Measurements from ENCODE around the gene IFIT1B.
A peak's percentile ranks its signal among the peaks of the same experiment; 100 is the strongest.
"Not testable (repeated sequence)": the region's sequence is repeated elsewhere in the genome, so short reads cannot be mapped to it uniquely, and the experiment has no call there.

IFIT1B gene, protein sequence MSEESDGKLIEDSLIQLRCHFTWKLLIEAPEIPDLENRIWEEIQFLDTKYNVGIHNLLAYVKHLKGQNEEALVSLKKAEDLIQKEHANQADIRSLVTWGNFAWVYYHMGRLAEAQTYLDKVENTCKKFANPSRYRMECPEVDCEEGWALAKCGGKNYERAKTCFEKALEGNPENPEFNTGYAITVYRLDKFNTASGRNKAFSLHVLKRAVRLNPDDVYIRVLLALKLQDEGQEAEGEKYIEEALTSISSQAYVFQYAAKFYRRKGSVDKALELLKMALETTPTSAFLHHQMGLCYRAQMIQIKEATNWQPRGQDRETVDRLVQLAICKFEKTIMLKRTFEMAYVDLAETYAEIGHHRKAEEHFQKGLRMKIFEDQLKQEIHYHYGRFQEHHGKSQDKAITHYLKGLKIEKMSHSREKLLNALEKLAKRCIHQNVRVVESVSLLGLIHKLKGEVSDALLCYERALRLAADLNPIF

DNA sequence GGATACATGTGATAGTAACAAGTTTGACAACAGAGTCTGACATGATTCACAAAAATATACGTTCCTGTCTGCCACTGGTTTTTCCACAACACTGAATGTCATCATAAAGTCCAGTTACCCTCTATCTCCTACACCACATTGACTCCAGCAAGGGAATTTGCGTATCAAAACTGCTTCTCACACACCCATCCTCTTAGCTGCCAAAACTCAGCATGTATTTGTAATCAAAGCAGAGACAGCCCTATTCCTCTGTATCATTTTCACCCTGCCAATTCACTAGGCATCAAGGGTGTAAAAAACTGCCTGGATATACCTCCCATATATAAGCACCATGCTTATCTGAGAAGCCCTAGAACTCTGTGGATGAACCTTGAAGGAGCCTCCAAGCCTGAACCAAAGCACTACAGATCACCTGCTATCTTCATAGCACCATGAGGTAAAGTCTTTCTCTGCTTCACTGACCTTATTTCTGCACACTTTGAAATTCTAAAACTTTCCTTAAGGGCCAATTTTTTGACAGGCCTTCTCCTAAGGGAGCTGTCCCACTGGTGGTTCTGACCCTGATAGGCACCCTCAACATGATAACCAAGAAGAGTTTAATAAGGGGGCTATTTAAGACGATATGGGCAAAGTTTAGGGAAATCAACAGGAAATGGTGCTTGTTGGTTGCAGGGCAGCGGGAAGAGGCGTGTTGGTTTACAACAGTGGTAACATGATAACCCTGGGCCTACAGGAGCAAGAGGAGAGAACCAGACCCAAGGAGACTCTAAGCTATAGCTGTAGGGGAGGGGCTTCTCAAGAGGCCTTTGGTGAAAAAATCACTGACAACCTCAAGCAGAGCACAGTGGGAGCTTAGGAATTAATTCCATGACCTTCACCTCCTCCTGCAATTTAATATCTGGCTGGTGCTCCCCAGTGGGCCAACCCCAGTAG, at the start of gene IFIT1B:
Gene IFIT1B, plus strand, starts transcription at position 352 of the 933 bp plus-strand sequence. Its CDS starts 80 bp downstream, at position 432.
- DNase-seq, result no peak

DNA sequence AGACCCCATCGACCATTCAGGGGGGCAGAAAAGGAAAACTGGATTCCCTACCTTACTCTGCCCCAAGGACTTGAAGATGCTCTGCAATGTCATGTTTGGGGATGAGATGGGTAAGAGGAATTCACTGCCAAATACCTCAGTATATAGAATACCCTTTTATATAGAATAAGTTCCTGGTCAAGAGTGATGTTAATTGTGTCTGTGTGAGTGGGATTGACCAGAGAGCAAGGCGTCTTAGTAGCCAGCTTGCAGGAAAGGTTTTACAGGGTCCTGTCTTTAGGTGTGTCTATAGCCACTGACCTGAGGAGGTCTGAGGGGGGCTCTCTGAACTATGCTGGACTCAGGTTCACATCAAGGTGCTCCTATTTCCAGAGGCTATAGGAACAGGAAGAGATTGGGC, 48.7 kb upstream of the IFIT1B start:
- DNase-seq, result no peak

DNA sequence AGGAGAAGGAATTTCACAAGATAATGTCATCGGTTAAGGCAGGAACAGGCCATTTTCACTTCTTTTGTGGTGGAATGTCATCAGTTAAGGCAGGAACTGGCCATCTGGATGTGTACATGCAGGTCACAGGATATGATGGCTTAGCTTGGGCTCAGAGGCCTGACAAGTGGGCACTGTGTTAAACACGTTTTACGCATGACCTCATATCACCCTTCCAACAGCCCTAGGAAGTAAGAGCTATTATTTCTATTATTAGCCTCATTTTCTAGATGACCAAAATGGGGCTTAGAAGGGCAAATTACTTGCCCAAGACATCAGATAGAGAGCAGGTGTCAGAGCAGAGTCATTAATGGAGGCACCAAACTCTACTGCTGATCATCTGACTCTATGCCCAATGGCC, 47.8 kb upstream of the IFIT1B start:
- not testable (repeated sequence) for DNase-seq

DNA sequence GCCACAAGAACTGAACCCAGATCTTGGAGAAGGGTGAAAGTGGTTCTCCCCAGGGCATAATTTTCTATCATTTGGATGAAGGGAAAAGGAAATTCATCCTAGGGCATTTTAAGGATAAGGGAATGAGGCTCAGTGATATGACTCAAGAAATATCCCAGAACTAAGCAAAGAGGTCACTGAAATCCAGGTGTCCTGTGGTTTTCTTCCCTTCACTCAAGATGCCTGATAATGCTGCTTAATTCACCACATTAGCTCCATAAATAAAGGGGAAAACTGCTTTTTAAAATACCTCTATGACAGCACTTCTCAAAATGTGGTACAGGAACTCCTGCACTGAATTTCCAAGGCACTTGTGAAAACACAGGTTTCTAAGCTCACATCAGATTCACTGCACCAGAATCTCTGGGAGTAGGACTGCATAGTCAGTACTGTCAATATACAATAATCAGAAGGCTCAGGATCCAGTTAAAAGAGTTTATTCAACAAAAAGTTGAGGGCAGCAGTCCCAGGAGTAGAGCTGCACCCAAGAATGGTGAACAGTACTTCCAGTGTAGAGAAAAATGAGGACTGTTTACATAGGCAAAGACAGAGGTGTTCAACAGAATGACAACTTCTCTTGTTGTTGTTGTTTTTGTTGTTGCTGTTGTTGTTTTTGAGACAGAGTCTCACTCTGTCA, 47.2 kb upstream of the IFIT1B start:
- DNase-seq, result no peak

DNA sequence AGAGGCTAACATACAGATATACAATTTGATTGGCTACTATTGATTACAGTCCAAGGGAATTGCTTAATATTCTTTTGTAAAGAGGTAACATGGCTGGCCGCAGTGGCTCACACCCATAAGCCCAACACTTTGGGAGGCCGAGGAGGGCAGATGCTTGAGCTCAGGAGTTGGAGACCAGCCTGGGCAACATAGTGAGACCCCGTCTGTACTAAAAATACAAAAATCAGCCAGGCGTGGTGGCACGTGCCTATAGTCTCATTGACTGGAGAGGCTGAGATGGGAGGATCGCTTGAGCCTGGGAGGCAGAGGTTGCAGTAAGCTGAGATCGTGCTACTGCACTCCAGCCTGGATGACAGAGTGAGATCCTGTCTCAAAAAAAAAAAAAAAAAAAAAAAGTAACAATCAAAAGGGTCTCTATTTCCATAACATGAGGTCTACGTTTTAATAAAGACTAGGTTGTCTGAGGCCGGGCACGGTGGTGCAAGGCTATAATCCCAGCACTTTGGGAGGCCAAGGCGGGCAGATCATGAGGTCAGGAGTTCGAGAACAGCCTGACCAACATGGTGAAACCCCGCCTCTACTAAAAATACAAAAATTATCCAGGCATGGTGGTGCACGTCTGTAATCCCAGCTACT, 46.3 kb upstream of the IFIT1B start:
- DNase-seq, result not testable (repeated sequence)

DNA sequence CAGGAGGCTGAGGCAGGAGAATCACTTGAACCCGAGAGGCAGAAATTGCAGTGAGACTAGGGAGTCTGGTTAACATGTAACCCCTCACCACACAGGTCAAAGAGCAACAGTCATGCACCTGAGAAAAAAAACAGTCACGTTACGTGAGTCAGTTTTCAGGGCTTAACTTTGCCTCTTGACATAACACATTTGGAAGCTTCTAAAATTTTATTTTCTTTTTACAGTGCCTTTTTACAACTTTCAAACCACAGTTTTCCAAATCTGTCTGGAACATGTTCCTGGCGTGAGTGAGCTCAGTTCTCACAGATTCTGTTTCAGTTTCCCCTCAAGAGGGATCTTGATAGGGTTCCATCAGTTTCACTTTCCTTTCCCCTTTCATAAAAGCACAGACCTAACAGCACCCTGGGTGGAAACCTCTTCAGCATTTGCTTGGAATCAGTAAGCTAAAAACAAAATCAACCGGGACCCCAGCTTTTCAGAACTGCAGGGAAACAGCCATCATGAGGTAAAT, 45.7 kb upstream of the IFIT1B start:
- peak; percentile 39 to 40 for DNase-seq

DNA sequence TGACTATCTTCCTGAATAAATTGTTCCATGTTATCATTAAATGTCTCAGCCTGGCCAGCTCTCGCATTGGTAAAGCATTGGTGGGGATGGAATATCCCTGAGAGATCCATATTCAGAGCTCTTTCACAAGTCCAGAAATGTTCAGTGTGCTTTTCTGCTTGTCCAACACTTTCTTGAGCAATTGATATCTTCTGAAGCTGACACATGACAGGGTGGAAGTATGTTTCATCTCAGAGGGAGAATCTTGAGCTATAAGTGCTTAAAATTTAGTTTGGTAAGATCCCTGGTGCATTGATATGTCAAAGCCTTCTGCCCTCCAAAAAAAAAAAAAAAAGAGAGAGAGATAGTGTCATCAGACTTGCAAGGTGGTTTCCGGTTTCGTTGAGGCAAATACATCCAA, 42.6 kb upstream of the IFIT1B start:
- no peak for DNase-seq

DNA sequence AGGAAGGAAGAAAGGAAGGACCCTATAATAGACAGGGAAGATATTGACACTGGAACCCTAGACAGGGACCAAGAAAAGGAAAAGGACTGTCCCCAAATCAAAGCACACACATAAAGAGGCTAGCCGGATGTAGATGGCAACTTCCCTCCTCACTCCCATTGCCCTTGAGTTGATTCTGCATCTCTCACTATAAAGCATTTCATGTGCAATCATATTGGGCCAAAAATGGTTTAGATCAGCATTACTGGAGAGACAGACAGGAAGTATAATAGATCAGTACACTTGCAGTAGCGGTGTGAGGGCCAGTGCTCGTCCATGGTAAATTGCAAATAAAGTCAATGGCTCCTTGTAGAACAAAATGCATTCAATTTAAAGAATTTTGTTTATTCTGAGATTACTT, 41.6 kb upstream of the IFIT1B start:
- no peak for DNase-seq

DNA sequence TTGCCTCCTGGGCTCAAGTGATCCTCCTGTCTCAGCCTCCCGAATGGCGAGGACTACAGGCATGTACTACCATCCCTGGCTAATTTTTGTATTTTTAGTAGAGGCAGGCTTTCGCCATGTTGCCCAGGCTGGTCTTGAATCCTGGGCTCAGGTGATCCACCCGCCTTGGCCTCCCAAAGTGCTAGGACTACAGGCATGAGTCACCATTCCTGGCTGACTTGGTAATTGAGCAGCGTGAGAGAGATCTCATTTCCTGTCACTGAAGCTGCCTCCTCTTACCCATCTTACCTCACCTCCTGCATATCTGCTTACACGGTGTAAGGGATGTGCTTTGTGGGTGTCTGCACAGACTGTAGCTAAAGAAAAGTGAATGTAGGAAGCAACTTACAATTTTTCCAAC, 40.4 kb upstream of the IFIT1B start:
- DNase-seq, result peak; percentile 45 to 51

DNA sequence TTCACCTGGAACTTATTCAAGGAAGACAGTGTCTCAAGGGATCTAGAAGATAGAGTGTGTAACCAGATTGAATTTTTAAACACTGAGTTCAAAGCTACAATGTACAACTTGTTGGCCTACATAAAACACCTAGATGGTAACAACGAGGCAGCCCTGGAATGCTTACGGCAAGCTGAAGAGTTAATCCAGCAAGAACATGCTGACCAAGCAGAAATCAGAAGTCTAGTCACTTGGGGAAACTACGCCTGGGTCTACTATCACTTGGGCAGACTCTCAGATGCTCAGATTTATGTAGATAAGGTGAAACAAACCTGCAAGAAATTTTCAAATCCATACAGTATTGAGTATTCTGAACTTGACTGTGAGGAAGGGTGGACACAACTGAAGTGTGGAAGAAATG, 39.1 kb upstream of the IFIT1B start:
- DNase-seq, result no peak

DNA sequence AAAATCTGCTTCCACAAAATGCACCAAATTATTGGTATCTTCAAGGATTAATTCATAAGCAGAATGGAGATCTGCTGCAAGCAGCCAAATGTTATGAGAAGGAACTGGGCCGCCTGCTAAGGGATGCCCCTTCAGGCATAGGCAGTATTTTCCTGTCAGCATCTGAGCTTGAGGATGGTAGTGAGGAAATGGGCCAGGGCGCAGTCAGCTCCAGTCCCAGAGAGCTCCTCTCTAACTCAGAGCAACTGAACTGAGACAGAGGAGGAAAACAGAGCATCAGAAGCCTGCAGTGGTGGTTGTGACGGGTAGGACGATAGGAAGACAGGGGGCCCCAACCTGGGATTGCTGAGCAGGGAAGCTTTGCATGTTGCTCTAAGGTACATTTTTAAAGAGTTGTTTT, 38.0 kb upstream of the IFIT1B start:
- no peak for DNase-seq

DNA sequence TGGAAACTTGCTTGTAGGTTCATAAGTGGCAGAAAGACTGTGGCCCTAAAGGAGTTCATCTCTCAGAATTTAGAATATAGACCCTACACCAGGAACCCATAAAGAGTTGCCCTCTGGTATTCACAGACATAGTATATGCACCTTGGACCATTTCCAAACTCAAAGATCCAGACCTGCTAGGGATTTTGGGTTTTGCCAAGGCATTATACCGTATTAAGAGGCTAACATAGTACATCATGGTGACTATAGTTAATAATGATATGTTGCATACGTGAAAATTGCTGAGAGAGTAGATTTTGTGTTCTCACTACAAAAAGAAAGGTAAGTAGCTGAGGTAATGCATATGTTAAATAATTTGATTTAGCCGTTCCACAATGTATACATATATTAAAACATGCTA, 36.2 kb upstream of the IFIT1B start:
- no peak for DNase-seq

DNA sequence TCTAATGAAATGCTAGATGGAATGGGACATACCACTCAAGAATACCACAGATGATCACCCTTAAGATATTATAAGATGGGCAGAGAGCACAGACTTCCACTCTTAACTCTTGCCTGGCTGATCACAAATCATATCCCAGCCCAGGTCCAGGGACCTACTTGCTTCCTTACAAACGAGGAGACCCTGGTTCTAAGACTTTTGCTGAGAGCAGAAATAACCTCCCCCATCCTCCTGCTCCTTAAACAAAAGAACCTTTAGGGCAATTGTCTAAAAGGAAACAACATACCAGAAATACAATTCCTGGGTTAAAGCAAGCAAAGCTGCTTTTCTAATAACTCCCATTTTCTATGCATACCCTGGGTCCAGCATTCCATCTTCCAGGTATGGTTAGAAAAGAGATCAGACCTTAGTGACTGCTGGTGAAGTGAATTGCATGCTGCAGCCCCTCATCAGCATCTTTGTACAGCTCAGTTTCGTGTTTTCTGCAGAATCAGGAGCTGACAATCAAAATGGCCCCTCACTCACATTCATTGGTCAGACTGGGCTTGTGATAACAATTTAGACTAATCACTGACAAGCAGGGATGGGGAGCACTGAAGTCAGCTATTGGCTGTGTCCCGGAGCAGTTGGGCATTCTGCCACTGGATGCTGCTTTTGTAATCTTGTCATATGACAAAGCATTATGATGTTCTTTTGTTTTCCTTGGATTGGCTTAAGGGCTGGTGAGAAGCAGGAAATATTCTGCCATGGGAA, 35.5 kb upstream of the IFIT1B start:
- DNase-seq, result no peak

DNA sequence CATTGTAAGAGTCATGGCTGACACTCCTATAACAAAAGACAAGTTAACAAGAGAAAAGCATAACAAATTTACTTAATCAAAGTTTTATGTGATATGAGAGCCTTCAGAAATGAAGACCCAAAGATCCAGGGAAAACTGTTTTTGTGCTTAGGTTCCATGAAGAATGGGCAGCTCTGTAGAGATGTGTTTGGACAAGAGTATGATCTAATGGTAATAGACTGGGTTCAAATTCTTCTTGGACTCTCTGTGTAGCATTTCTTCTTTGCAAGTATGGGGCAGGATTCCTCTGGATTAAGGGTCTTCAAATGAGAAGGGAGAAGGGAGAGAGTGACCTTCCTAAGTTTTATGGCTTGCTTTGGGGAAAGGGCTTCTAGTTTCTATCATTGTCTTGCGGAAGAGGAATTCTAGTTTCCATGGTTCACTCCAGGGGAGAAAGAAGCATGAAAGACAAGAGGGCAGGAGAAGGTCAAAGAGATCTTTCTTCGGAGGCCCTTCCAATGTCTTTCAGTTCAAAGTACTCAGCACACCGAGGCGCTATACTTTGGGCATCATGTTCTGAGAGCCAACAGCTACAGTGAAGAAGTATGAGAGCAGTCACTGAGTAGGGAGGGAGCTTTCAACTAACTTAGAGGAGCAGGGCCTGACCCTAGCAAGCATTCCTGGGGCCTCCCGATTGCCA, 34.6 kb upstream of the IFIT1B start:
- DNase-seq, result no peak

DNA sequence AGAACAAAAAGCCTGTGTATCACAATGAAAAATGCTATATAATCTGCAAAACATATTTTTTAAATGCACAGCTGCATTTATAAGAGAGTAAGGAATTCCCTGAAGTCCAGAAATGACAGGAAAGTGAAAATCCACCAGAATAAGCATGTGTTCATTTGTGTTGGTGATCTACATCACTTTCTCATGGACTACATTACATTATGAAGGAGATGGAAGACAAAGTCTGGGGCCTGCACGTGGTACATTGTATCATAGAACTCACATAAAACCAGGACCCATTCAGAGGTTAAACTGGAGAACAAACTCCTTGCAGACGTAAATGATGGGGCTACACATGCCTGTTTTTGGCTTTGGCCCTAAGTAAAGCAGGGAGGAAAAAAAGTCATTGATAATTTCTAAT, 33.7 kb upstream of the IFIT1B start:
- no peak for DNase-seq

DNA sequence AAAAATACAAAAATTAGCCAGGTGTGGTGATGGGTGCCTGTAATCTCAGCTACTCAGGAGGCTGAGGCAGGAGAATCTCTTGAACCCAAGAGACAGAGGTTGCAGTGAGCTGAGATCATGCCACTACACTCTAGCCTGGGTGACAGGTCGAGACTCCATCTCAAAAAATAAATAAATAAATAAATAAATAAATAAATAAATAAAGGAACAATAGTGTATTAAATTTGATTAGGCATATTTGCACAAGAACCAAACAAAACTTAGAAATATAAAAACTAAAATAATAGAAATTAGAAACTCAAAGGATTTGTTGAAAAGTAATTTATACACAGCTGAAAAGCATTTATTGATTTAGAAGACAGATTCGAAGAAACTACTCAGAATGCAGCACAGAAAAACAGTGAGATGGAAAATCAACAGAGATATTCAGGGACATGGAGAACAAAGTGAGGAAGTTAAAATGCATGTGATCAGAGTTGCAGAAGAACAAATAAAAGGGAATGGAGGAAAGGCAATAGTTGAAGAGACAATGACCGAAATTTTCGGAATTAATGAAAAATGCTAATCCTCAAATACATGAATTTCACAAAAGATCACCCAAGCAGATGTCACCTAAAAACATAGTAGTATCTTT, 32.4 kb upstream of the IFIT1B start:
- no peak for DNase-seq

DNA sequence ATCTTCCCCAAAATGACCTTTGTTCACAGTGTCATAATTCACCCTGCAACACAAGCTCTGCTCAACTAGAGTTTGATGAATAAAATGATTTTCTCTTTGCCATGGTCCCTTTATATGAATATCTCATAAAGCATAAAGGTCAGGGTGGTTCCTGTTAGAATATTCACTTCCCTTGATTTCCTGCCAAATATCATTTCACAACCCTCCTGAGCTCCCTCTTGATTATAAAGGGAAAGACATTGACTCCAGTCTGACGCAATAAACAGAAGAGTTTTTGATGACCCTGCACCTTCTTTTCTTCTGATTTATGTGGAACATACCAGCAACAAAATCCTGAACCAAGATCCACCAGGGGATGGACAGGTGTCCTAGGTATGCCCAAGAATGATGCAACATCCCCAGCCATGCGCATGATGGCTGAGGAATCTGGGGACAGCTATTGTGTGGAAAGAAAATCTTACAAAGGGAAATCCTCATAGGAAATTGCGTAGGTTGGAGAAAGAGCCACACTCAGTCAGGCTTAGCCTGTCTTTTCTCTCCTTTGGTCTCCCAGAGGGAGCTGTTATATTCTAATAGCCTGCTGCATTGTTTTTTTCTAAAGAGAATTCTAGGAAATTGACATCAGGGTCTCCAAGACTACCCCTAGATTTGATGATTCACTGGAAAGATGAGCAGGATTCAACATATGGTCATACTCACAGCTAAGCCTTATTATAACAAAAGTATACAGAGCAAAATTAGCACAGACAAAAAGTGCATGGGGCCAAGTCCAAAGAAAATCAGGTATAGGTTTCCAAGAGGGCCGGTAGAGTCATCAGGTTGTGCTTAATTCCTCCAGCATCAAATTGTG, 31.2 kb upstream of the IFIT1B start:
- DNase-seq, result no peak

DNA sequence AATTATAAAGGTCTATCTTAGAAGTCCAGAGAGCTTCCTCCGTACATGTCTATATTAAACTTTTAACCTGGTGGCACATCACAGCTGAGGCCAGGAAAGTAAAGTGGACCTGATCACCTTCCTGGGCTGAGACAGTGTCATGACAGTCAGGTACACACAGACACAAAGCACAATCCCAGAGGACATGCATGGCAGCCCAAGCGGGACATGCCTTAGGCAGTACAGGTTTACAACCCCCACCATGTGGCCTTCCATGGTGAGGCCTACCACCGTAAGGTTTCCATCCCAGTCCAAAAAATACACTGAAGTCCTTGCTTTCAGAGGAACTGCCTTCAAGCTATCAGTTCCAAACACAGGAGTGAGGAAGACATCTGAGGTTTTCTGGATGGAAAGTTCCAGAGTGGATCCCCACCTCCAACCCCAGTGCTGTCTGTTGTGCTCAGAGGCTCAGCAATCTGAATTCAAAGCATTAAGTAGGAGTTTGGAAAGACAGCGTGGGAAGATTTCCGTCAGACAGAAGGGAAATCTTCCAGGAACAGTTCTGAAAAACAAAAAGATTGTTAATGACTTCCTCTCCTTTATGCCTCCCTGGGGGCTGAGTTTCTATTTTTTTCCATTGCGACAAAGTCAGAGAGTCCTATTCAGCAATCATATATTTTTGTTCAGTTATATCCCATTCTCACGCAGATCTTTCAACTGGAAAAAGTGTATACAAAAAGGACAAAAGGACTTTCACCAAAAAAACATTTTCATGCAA, 30.0 kb upstream of the IFIT1B start:
- no peak for DNase-seq

DNA sequence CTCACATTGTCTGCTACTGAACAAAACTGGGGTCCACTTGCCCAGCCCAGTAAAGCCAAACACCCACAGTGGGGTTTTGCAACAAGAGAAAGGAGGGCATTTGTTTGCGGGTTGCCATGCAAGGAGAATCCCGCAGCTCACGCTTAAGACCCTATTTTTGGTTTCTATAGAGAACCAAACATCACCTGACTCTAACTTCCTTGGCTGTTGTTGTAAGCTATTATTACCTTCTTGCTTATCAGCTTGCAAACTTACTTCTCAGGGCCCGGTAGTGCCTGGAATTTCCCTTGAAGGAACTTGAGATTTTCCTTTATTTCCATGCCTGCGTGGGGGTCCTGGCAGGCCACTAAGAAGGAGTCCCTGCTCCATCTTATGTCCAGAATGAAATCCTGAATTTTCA, 29.4 kb upstream of the IFIT1B start:
- DNase-seq, result no peak
